UCSD-AML1 (cell line): ENCODE results near the gene XAF1.
A peak's percentile ranks its signal among the peaks of the same experiment; 100 is the strongest.
"Not testable (repeated sequence)": the region's sequence is repeated elsewhere in the genome, so short reads cannot be mapped to it uniquely, and the experiment has no call there.

Source experiments
- DNase-seq: peaks from one replicate; lab custom pipeline; 2025; ENCODE audit not compliant: unreplicated experiment; lab: John Stamatoyannopoulos, UW

The XAF1 gene

GRCh38 chr17:6753006-6753445, 2.8 kb upstream of the XAF1 start:
- DNase-seq, result peak; percentile 86

DNA sequence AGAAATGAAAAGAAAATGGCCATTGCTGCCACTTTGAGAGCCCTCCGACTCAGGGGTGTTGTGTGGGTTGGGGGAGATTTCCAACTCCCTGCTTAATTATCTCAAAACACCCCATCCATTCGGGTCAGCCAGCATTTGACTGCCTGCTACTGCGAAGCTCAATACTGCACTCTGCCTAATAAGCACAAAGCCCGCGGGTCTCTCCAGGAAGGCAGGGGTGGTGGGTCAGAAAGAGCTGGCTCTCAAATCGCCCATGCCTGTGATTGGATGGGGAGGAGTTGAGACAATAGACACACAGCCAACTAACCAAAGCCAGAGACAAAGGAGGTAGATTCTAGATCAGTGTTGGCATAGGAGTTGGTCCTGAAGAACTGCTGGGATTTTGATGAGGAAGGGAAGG, 2.3 kb upstream of the XAF1 start:
- no peak for DNase-seq

GRCh38 chr17:6755281-6755680, 565 bp upstream of the XAF1 start:
- no peak for DNase-seq

- no peak for DNase-seq
Measured at GRCh38 chr17:6756425-6757031, 682 bp downstream of the XAF1 start.

- no peak for DNase-seq
Measured at GRCh38 chr17:6757747-6758146, 1.9 kb downstream of the XAF1 start.

DNA sequence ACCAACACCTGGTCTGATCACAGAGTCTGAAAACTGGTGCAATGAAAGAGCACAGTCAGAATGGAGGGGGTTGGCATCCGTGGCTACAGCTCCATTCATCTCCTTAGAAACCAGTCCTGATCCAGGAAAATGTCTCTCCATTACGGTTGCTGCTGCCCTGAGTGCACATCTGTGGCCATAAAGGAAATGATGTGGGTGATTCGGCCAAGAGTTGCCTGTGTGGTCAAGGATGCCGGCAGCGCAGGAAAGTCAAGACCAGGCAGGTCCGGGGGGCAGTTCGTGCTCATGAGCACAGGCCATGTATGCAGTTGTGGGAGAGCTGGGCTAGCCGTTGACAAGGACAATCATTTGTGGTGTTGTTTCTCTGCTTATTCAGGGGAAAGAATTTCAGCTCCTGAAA, 5.9 kb downstream of the XAF1 start:
- DNase-seq, result no peak

DNA sequence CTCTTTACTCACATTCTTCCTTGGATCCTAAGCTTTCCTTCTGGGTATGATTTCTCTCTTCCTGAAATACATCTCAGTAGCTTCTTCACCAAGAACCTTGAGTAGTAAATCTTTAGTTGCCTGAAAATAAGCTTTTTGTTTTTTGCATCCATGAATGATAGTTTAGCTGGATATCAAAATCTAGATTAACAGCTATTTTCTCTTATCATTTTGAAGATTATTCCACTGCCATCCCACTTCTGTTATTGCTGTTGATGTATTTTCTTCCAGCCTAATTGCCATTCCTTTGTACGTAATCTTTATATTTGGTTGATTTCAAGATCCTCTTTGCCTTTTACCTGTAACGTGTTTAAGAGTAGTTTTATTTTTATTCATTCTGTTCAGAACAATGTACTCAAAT, 12.6 kb downstream of the XAF1 start:
- no peak for DNase-seq

- DNase-seq, result no peak
Measured at GRCh38 chr17:6772016-6772415, 16.2 kb downstream of the XAF1 start.

DNA sequence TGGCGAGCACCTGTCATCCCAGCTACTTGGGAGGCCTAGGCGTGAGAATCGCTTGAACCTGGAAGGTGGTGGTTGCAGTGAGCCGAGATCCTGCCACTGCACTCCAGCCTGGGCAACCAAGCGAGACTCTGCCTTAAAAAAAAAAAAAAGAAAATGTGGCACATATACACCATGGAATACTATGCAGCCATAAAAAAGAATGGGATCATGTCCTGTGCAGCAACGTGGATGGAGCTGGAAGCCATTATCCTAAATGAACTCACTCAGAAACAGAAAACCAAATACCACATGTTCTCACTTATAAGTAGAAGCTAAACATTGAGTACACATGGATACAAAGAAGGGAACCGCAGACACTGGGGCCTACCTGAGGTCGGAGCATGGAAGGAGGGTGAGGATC, 19.1 kb downstream of the XAF1 start:
- DNase-seq, result not testable (repeated sequence)

- DNase-seq, result no peak
Measured at GRCh38 chr17:6775871-6776405, 20.1 kb downstream of the XAF1 start, which contains the start of gene FBXO39. TSS of gene FBXO39 (plus strand) at chr17:6776215. CDS start at chr17:6779869, 3,654 bp downstream.

DNA sequence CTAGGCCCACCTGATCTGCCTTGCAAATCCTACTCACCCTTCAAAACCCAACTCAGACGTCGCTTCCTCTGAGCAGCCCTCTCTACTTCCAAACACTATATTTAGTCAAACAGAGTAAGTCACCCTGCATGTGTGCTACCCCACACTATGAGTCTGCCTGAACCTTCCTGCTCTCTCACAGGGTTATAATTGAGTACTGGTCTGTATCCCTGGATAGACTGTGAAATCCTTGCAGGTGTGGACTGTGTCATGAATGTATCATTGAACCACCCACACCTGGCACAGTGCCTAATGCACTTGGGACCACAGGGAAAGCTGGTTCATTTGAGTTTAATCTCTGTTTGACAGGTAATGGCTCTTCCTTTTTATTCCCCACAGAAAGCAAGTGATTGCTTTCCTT, 23.6 kb downstream of the XAF1 start:
- DNase-seq, result no peak

DNA sequence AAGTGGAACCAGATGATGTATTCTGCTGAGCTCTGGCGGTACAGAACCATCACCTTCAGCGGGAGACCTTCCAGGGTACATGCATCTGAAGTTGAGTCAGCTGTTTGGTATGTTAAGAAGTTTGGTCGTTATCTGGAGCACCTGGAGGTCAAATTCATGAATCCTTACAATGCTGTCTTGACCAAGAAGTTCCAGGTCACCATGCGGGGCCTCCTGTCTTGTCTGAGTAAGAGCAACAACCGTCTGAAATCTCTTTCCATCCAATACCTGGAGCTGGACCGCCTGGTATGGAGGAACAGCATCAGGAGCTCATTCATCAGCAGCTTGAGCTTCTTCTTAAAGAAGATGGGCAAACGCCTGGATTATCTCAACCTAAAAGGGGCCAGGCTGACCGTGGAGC, 24.2 kb downstream of the XAF1 start:
- DNase-seq, result no peak

GRCh38 chr17:6780886-6781285, 25.0 kb downstream of the XAF1 start:
- no peak for DNase-seq

DNA sequence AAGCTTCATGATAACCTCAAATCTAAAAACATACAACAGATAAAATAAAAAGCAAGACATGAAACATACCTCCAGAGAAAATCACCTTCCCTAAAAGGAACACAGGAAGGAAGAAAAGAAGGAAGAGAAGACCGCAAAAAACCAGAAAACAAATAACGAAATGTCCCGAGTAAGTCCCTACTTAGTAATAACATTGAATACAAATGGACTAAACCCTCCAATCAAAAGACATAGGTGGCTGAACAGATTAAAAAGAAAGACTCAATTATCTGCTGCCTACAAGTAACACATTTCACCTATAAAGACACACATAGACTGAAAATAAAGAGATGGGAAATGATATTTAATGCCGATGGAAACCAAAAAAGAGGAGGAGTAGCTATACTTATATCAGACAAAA, 26.4 kb downstream of the XAF1 start:
- no peak for DNase-seq

- DNase-seq, result no peak
Measured at GRCh38 chr17:6786618-6787017, 30.8 kb downstream of the XAF1 start.

GRCh38 chr17:6787081-6787693, 31.3 kb downstream of the XAF1 start:
- no peak for DNase-seq

GRCh38 chr17:6789146-6789545, 33.3 kb downstream of the XAF1 start:
- DNase-seq, result no peak

GRCh38 chr17:6793748-6794493, 38.1 kb downstream of the XAF1 start:
- DNase-seq, result no peak

- no peak for DNase-seq
Measured at GRCh38 chr17:6796017-6796886, 40.4 kb downstream of the XAF1 start.

- DNase-seq, result no peak
Measured at GRCh38 chr17:6796887-6797490, 41.1 kb downstream of the XAF1 start.
